GM19239 (cell line): ENCODE data around the gene SH2D4B.

Source experiments
- DNase-seq: peaks from one replicate; pipeline ENCODE4 v3.0.0; 2011; ENCODE audit warnings: low spot score; ENCODE audit not compliant: insufficient read length
- FAIRE-seq: peaks from 2 replicates; lab custom pipeline; 2011; peaks lifted over from hg19 to GRCh38; lab: Jason Lieb, UNC

The SH2D4B gene

DNA sequence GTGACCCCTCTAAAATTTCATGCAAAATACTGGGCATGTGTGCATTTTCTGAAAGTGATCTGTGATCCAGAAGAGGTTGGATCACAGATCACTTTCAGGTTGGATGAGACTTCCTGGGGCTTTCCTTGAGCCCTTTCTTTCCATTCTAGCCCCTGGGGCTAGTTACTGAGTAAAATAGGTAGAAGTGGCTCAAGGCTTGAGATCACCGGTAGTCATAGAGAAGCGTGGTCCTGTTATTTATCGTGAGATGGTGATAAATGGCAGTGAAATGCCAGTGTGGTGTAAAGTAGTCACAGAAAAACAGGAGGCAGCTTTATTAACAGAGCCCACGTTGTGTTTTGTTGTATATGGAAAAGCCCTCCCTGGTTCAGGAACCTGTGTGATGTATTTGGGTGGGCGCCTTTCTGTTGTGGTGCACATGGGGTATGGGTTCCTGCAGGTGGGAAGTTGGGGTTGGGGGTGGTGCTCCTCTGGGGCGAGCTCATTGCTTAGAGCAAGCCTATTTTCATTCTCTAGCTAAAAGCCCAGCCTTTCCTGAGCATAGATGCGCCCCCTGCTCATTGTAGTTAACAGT is 34.0 kb upstream of the SH2D4B start:
- no peak for FAIRE-seq

DNA sequence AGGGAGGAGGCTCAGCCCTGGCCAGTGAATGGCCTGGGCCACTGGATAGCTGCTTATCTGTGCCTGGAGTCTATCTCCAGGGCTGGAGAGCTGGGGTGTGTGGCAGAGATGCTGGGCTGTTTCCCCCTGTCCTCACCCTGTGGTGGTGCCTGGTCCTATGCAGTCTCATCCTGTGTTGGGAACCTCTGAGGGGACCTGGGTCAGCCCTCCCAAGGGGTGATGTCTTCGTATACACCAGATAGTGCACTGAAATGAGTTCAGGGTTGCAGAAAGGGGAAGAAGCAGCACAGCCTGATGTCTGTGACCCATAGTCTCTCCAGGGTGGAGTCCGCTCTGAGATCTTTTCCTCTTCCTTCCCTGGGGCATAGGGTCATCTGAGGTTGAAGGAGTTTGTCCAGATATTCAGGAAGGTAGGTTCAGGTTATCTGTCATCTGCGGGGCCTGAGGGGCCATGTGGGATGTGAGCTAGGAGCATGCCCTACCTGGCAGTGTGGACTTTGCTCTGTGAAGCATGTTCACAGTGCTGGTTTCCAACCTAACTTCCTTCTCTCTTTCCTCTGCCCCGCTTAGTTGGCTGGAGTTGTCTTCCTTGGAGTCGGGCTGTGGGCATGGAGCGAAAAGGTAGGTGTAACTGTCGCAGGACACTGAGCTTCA is 33.4 kb upstream of the SH2D4B start:
- DNase-seq (no peak), FAIRE-seq (no peak)

More for the DNA sequence above, 34.0 kb upstream of the SH2D4B start:
- DNase-seq, result no peak

DNA sequence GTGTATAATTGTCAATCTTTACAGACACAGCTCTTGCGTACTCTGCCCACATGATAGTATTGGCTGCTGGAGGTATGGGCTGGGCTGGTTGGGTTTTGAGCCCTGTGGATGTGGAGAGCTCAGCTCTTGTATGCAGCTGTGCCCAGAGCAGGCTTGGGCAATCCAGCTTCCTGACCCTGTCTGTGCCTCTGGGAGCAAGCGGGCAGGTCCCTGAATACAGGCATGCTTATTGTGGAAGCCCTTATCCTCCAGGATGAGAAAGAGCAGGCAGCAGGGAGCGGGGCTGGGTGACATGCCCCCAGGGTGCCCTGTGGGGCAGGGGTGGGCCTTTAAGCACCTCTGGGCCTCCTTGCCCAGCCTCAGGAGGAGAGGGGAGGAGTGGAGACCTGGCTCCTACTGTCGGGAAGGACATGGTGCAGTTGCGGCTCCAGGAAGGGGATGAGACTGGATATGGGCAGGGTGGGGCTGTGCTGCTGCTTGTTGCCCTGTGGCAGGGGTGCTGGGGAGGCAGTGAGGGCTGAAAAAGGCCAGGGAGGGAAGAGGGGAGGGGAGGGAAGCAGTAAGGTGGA is 32.7 kb upstream of the SH2D4B start:
- no peak for FAIRE-seq
- no peak for DNase-seq

DNA sequence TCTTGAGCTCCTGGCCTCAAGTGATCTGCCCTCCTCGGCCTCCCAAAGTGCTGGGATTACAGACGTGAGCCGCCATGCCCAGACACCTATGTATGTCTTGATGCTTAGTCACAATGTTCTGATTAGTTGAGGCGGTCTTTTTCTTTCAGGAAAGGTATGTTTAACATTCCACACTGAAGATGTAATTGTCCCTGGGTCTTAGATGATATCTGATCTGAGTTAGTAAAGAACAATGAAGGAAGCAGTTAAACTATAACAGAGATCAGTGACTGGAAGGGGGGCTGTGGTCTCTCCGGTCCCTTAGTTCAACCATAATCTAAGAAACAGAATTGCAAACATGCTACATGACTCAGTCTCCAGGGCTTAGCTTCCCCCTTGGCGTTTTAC is 31.5 kb upstream of the SH2D4B start:
- FAIRE-seq (no peak), DNase-seq (no peak)

DNA sequence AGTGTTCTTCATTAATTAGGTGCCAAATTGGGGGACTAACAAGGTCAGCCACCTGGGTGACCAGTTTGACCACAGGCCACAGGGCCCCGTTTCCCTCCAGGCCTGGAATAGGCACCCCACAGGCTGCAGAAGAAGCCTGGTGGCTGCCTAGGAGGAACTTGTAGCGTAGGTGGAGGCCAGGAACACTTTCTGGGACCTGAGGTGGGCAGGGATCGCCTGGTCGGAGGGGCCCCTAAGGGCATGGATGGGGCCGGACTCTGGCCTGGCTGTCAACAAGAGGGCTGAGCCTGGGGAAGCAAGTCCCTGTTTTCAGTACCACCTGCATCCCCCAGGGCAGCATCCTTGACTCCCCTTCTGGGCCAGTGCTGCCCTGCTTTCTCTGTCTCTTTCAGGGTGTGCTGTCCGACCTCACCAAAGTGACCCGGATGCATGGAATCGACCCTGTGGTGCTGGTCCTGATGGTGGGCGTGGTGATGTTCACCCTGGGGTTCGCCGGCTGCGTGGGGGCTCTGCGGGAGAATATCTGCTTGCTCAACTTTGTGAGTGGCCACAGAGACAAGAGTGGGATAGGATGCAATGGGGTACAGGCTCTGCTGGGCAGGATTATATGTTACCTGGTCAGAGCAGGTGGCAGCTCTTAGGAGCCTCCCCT is 30.7 kb upstream of the SH2D4B start:
- no peak for FAIRE-seq
- no peak for DNase-seq

DNA sequence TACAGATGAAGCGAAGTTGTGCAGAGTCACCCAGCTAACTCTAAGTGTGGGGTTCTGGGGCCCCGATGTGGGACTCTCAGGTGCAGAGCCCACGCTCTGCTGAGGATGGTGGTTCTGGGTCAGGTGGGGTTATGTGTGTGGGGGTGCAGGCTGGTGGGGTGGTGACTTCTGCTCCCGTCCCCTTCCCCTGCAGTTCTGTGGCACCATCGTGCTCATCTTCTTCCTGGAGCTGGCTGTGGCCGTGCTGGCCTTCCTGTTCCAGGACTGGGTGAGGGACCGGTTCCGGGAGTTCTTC is 28.6 kb upstream of the SH2D4B start:
- DNase-seq, result no peak
- FAIRE-seq, result no peak

DNA sequence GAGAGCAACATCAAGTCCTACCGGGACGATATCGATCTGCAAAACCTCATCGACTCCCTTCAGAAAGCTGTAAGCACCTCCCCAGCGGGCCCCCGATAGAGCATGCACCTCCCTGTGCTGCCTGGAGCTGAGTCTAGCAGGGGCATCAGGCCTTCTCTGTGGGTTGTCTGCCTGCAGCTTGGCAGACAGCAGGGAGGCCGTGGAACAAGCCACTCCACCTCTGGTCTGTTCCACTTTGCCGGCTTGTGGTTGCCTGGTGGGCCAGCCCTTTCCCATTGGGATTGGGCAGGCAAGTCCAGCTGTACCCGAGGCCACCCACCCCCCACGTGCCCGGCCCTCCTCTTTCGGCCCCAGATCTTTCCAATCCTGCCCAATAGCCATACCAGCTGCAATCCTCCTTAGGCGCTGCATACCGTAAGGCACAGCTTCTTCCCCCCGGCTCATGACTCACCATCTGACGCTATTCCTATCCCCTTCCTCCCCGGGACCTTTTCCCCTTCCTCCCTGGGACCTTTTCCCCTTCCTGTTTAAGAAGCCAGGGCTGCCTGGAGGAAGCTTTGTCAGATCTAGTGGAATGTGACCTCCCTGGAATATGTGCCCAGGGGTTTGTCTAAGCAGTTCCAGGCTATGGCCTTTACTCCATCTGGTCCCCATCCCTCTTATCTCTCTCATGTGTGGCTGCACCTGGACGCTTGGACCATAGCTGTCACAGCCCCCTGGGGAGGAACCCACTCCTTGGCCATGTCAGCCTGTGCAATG is 28.1 kb upstream of the SH2D4B start:
- DNase-seq, result no peak
- no peak for FAIRE-seq

DNA sequence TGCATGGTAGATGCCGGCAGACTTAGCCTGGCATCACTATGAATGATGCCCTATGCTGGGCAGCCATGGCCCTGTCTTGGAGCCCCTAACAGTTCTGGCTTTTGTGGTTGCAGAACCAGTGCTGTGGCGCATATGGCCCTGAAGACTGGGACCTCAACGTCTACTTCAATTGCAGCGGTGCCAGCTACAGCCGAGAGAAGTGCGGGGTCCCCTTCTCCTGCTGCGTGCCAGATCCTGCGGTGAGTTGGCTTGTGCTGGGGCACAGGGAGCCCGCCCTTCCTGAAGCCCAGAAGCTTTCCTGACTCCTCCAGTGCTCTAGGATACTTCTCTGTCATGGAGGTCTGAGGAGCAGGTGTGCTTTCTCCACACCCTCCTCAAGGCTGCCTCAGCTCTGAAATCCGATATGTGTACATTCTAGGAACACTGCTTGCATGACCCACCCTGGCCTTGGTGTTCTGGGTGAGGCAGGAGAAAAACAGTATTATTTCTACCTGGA is 25.6 kb upstream of the SH2D4B start:
- DNase-seq, result no peak
- no peak for FAIRE-seq

DNA sequence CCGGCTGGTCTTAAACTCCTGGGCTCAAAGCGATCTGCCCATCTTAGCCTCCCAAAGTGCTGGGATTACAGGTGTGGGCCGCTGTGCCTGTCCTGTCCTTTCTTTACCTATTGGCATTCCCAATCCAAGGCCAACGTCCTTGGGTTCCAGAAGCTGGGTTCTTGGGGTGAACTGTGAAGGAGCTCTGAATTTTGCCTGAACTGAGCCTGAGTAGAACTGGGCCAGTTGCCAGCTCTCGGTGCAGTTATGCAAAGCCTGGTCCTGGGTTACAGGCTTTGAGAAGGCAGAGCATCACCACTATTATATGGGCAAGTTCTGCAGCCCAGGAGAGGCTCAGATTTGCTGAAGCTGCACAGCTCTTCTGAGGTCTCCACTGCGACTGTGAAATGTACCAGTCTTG is 24.6 kb upstream of the SH2D4B start:
- no peak for FAIRE-seq

DNA sequence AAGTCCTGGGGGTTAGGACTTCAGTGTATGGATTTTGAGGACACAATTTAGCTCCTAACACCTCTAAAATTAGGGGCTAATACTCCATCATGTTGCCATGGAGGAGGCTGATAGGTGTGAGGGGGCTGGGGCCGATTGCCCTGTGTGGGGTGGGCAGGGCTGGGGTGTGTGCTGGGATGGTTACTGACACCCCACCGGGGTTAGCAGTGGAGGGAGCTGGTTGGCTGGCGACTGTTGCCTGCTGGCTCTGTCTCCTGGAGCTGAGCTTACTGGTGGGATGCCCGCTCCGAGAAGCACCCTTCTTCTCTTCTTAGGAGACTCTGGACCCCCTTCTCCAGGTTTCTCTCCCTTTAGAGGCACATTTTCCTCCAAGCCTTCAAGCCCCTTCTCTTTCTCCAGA is 22.2 kb upstream of the SH2D4B start:
- FAIRE-seq (no peak), DNase-seq (no peak)

More for the DNA sequence above, 24.6 kb upstream of the SH2D4B start:
- no peak for DNase-seq

DNA sequence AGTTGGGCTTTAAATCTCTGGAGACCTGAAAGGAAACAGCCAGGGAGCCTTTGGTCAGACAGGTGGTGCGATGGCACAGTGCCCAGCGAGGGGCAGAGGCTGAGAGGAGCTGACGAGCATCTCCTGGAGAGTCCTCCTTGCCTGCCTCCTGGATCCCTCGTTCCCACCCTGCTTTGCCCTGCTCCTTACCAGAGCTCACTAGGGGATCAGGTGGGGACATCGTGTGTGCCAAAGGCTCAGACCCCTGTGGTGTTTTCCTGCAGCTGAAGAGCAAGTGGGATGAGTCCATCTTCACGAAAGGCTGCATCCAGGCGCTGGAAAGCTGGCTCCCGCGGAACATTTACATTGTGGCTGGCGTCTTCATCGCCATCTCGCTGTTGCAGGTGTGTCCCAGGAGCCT is 21.8 kb upstream of the SH2D4B start:
- FAIRE-seq, result no peak

DNA sequence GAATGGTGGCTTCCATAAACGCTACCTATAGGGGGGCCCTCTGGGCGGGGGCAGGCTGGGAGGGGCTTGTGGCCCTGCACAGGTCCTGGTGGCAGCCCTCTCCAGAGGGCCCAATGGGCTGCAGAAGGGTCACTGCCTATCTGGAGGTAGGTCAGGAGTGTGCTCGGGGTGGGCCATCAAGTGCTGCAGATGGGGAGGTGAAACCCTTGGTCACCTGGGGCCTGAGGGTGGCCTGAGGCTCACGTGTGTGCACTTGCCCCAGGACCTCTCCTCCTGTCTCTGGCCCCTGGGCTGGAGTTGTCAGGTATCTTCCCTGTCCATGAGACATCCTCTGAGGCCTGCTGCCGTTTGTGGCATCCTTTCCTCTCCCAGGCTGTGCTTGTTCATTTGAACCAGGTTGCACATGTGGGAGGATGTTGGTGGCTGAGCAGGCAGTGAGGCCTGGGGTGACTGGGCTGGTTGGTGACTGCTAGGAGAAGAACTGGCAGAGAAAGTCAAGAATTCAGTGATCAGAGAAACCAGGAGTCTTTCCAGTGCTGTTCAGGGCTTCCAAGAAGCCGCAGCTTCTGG is 21.1 kb upstream of the SH2D4B start:
- no peak for DNase-seq
- FAIRE-seq, result no peak

More for the DNA sequence above, 21.8 kb upstream of the SH2D4B start:
- DNase-seq, result no peak

DNA sequence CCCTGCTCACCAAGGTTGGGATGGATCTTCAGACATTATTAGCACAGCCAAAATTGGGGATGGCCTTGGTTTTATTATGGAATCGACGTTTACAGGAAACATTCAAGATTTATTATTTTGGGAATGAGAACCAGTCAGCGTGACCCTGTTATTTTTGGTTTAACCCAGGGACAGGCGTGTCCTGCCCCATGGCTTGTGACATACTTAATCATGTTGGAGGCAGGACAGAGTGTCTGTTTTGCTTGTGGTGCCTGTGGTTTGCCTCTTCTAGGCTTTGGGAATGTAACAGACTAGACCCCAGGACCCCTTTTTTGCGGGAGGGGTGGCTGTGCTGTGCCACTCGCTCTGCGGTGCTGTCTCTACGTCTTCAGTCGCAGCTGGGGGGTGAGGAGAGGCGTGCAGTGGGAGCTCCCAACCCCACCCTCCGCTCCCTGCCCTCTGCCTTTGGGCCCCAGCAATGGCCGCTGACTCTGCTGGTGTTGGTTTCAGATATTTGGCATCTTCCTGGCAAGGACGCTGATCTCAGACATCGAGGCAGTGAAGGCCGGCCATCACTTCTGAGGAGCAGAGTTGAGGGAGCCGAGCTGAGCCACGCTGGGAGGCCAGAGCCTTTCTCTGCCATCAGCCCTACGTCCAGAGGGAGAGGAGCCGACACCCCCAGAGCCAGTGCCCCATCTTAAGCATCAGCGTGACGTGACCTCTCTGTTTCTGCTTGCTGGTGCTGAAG is 20.1 kb upstream of the SH2D4B start:
- FAIRE-seq (no peak), DNase-seq (no peak)

DNA sequence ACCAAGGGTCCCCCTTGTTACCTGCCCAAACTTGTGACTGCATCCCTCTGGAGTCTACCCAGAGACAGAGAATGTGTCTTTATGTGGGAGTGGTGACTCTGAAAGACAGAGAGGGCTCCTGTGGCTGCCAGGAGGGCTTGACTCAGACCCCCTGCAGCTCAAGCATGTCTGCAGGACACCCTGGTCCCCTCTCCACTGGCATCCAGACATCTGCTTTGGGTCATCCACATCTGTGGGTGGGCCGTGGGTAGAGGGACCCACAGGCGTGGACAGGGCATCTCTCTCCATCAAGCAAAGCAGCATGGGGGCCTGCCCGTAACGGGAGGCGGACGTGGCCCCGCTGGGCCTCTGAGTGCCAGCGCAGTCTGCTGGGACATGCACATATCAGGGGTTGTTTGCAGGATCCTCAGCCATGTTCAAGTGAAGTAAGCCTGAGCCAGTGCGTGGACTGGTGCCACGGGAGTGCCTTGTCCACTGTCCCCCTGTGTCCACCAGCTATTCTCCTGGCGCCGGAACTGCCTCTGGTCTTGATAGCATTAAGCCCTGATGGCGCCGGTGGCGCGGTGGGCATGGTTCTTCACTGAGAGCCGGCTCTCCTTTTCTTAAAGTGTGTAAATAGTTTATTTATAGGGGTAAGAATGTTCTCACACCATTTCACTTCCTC is 19.4 kb upstream of the SH2D4B start:
- FAIRE-seq (no peak), DNase-seq (no peak)

DNA sequence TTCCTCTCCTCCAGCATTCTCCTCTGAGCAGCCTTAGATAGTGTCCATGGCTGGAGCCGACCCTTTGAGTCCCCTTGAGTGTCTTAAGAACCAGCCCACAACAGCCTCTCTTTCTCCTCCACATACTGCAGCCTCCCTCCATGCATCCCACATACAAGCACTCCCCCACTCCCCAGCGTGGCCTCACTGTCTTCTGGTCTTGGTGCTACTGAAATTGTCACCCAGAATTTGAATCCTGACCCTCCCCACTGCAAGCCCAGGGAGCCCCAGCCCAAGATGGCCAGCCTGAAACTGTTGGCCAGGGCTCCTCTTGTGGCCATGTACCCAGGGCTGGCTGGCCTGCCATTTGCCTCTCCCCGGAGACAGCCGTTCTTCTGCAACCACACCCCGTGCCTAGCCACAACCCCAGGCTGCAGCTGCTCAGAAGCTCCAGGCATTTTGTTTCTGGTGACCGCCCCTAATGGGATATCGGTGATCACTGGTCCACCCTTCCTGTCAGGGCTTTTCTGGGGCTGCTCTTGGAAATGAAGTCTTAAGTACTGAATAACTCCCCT is 18.8 kb upstream of the SH2D4B start:
- DNase-seq (no peak), FAIRE-seq (no peak)

DNA sequence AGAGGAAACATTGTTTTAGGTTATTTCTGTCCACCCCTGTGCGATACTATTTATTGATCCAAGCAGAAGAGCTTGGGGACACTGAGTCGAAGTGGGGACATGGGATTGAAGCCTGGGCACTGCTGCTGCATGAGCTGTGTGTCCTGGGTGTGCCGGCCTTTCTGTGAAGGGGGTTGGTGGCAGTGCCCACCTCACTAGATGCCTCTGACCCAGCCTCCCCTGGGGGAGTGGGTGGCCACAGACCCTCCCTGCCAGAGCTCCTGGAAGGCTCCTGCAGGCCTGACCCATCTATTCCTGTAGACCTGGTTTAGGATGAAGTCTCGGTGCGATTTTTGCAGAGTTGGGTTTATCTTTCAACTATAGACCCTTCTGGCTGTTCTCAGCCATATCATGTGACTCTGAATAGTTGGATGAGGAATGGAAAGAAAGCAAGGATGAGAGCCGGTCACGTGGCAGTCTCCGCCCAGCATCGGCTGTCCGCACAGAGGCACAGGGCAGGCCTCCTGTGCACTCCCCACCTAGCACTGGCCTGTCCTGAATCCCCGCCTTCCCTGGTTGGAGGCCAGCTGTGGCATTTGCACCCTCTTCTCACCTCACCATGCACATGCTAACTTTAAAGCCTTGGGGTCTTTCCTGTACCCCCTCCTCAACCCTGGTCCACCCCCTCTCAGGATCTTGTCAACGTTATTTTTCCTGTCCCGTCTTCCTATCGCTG is 17.6 kb upstream of the SH2D4B start:
- FAIRE-seq (no peak), DNase-seq (no peak)

DNA sequence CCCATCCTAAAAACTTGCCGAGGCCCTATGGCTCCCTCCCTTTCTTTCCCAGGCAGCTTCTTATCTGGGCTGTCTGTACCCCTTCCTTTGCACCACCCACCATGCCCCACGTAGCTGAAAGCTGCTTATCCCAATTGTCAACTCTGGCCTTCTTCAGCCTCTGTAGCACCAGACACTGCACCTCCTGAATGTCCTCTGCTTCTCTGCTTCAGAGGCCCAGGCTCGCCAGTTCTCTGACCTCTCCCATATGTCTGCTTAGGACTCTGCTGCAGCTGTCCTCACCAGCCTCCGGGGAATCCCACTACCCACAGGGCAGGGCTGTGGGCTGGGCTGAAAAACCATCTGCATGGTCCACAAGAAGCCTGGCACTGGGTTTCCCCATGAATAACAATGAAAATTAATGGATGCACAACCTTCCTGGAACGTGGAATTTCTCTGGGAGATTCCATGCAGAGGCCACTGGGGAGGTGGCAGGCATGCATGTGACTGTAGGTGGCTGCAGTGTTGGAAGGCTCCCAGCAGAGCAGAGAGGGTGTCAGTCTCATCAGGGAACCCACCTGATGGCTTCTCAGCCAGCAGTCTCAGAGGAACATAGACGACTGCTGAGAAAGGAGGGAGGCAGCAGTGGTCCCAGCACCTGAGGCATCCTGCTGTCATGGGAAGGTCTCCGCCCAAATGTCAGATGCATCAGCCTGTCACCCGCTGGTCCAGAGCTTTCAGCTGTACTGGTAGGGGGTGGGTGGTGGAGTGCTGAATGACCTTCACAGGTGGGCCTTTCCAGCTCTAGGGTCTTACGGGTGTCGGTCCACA is 16.8 kb upstream of the SH2D4B start:
- no peak for FAIRE-seq
- DNase-seq, result no peak
